Naive thymus-derived CD4-positive, alpha-beta T cell (primary cell): ENCODE results near the gene APOC1. TPM values are rescaled to one million over a fixed set of nuclear protein-coding genes. Genes with fewer than 3 reads are reported as not detected.
A peak's percentile ranks its signal among the peaks of the same experiment; 100 is the strongest.
"Not testable (repeated sequence)": the region's sequence is repeated elsewhere in the genome, so short reads cannot be mapped to it uniquely, and the experiment has no call there.

Source experiments
- ATAC-seq: fragments of 150-1000 bp; cut with Tn5 transposase; 2 replicates; pipeline ENCODE4 v1.10.0; 2021; ENCODE audit warnings: mild to moderate bottlenecking, moderate library complexity
- CTCF ChIA-PET: fragments of 350-600 bp; sonication (Branson Sonifier 250); formaldehyde crosslinking; loops from one replicate; lab custom pipeline; 2021; ENCODE audit warnings: antibody characterized with exemption; lab: Charles Lee
- POLR2A ChIA-PET: fragments of 350-600 bp; sonication (Branson Sonifier 250); formaldehyde crosslinking; loops from one replicate; lab custom pipeline; 2021; ENCODE audit warnings: antibody characterized with exemption, inconsistent platforms; lab: Charles Lee
- DNase-seq, 9 donors: peaks; one replicate each; pipeline versions ENCODE4 v3.0.0 to v3.0.0-alpha.2; 2020 to 2022; ENCODE audit warnings: mixed read lengths in 1 of 9
- H3K27ac ChIP-seq: one replicate; pipeline ENCODE4 v1.7.0; 2013; ENCODE audit warnings: mild to moderate bottlenecking, low read depth, low read length, moderate library complexity
- H3K27me3 ChIP-seq, 2 donors: one replicate each; pipeline ENCODE4 v1.7.0; 2013; ENCODE audit warnings: low read length in 2 of 2, mild to moderate bottlenecking in 2 of 2, moderate library complexity in 2 of 2; ENCODE audit not compliant: control insufficient read depth in 2 of 2, insufficient read depth in 2 of 2
- H3K36me3 ChIP-seq, 3 experiments: 1 replicate in 2 of 3; 2 replicates in 1 of 3; pipeline ENCODE4 v1.7.0; 2013; ENCODE audit warnings: low read length in 3 of 3, mild to moderate bottlenecking in 3 of 3, moderate library complexity in 1 of 3; ENCODE audit not compliant: insufficient read depth in 3 of 3, control insufficient read depth in 2 of 3
- H3K4me1 ChIP-seq, 2 donors: one replicate each; pipeline ENCODE4 v1.7.0; 2013; ENCODE audit warnings: low read length in 2 of 2, mild to moderate bottlenecking in 2 of 2, moderate library complexity in 1 of 2; ENCODE audit not compliant: control insufficient read depth in 2 of 2, insufficient read depth in 2 of 2
- H3K4me3 ChIP-seq: 2 replicates; pipeline ENCODE4 v1.7.0; 2013; ENCODE audit warnings: mild to moderate bottlenecking, low read length
- H3K9me3 ChIP-seq, 3 experiments: 1 replicate in 2 of 3; 2 replicates in 1 of 3; pipeline ENCODE4 v1.7.0; 2013; ENCODE audit warnings: low read length in 3 of 3; ENCODE audit not compliant: control insufficient read depth in 2 of 3
- H3K27ac Mint-ChIP-seq, 9 donors: one replicate each; pipeline ENCODE4 v1.8.0; 2020 to 2022; ENCODE audit warnings: mixed read lengths in 9 of 9, mild to moderate bottlenecking in 8 of 9, moderate library complexity in 5 of 9, inconsistent platforms in 2 of 9
- H3K27me3 Mint-ChIP-seq, 5 donors: one replicate each; pipeline ENCODE4 v1.8.0; 2021 to 2022; ENCODE audit warnings: mixed read lengths in 5 of 5, mild to moderate bottlenecking in 1 of 5
- H3K36me3 Mint-ChIP-seq, 5 donors: one replicate each; pipeline ENCODE4 v1.8.0; 2020 to 2022; ENCODE audit warnings: mixed read lengths in 5 of 5, mild to moderate bottlenecking in 3 of 5, inconsistent platforms in 1 of 5
- H3K4me1 Mint-ChIP-seq, 7 donors: one replicate each; pipeline ENCODE4 v1.8.0; 2020 to 2022; ENCODE audit warnings: mixed read lengths in 7 of 7, mild to moderate bottlenecking in 3 of 7, inconsistent platforms in 1 of 7
- H3K4me3 Mint-ChIP-seq, 10 donors: one replicate each; pipeline ENCODE4 v1.8.0; 2020 to 2022; ENCODE audit warnings: mild to moderate bottlenecking in 10 of 10, mixed read lengths in 10 of 10, moderate library complexity in 6 of 10, inconsistent platforms in 2 of 10
- H3K9me3 Mint-ChIP-seq, 11 donors: one replicate each; pipeline ENCODE4 v1.8.0; 2020 to 2022; ENCODE audit warnings: mixed read lengths in 11 of 11, mild to moderate bottlenecking in 4 of 11, inconsistent platforms in 1 of 11, moderate library complexity in 1 of 11
- intact Hi-C, 2 donors: fragments of 100-400 bp; cut with micrococcal nuclease; formaldehyde crosslinking; loops; one replicate each; pipeline ENCODE4 v1.15.1; 2023
- polyA plus RNA-seq, 2 donors: library from polyadenylated mRNA; unstranded; fragments of 300-500 nt; fragmentation: Illumina TruSeq; gene quantifications; one replicate each; pipeline ENCODE4 v1.2.3, GENCODE V29; 2021
- total RNA-seq, 6 experiments: library from RNA in 5 of 6; stranded (reverse) in 5 of 6; gene quantifications; 1 replicate in 5 of 6; 2 replicates in 1 of 6; pipeline ENCODE4 v1.2.3 and lab custom pipeline; 2021 to 2026

The APOC1 gene
- total and polyA plus RNA-seq, 7 experiments from 2014 or later: 1.7 to 5.2 TPM; not detected in 5

GRCh38 chr19:44888335-44888734, 26.1 kb upstream of the APOC1 start:
- H3K27me3 Mint-ChIP-seq, H3K27me3 ChIP-seq, CTCF ChIA-PET, ATAC-seq, POLR2A ChIA-PET, H3K9me3 Mint-ChIP-seq, H3K27ac ChIP-seq, H3K9me3 ChIP-seq, DNase-seq, intact Hi-C loops, H3K4me3 ChIP-seq: not testable (repeated sequence)
- H3K4me1 ChIP-seq: peaks cover 10 to 20% of the 10 kb centered on the region in 2 donors
- H3K36me3 ChIP-seq: peaks cover 0 to 12% (median 4%) of the 10 kb centered on the region in 3 experiments
- Mint-ChIP-seq H3K36me3 (peaks cover 0 to 13% (median 0%) of the 10 kb centered on the region in 5 donors), H3K4me1 (peaks cover 18 to 40% (median 32%) of the 10 kb centered on the region in 7 donors), H3K27ac (peak overlapping the region in 4 of 9 donors; percentile 32 to 47 (median 38)), H3K4me3 (peak overlapping the region in 2 of 10 donors; percentile 16 to 22)

- H3K36me3 Mint-ChIP-seq: peaks cover 0 to 18% (median 3%) of the 10 kb centered on the region in 5 donors
- POLR2A ChIA-PET: interaction anchor here (0.6 to 1.8 kb wide), 6 partner anchors 65 to 1368 kb away, joined by 3 to 12 read pairs (median 4); partner anchors contain the start of genes CLPTM1 and PPP1R37
- DNase-seq: no peak
Observed at GRCh38 chr19:44889830-44890365, 24.5 kb upstream of the APOC1 start.

DNA sequence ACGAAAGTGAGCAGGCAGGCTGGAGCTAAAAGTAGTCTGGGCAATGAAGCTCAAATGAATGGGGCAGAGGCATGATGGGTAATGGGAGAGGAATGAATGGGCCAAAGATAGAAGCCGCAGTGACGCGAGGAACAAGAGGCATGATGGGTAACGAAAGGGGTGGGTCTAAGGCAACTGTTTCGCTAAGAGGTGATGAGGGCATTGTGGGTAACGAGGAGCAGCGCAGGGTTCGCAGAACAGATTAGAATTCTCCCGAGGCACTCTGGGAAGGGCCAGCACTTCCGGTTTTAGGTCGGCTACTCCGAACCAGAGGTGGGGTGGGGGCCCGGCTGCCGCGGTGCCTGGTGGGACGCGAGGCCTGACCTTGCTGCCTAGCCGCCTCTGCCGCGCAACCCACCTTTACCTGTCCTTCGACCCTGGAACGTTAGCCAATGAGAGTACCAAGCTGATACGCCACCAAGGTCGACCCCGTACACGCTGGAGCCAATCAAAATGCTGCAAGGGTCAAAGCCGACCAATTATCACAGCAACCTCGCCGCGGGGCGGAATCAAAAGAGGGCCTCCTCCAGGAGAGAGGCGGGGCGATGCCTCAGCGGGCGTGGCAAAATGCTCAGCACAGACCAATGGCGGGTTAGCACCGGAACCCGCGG, 23.9 kb upstream of the APOC1 start:
- H3K4me3 Mint-ChIP-seq: peak overlapping the region; percentile 83 to 93 (median 89)
- Histone ChIP-seq H3K27ac (peak overlapping the region; percentile 84), H3K36me3 (peaks cover 0 to 33% (median 8%) of the 10 kb centered on the region in 3 experiments), H3K27me3 (no peaks in the 10 kb centered on the region), H3K9me3 (no peaks in the 10 kb centered on the region), H3K4me3 (peak overlapping the region; percentile 69), H3K4me1 (peaks cover 10 to 20% of the 10 kb centered on the region in 2 donors)
- H3K36me3 Mint-ChIP-seq: peaks cover 0 to 19% (median 3%) of the 10 kb centered on the region in 5 donors
- DNase-seq (peak; percentile 97 to 100 (median 100)), ATAC-seq (peak; percentile 86)
- H3K27ac Mint-ChIP-seq: peak overlapping the region; percentile 90 to 96 (median 94)
- H3K27me3 Mint-ChIP-seq: no peaks in the 10 kb centered on the region
- CTCF ChIA-PET: no interaction called here
- H3K9me3 Mint-ChIP-seq: peaks cover 0 to 5% (median 0%) of the 10 kb centered on the region in 11 donors
- intact Hi-C loops: loop anchor here (1.0 to 5.0 kb wide), 16 partner anchors 25 to 997 kb away; partner anchors contain the start of genes BLOC1S3 (in 2 of the 2), CLPTM1 (in 2 of the 2), TRAPPC6A (in 2 of the 2) and CLASRP (in 1 of the 2)
- peaks cover 18 to 44% (median 35%) of the 10 kb centered on the region in 7 donors for H3K4me1 Mint-ChIP-seq
- POLR2A ChIA-PET: interaction anchor here (0.6 to 1.8 kb wide), 4 partner anchors 64 to 1368 kb away, joined by 3 to 12 read pairs (median 7); partner anchors contain the start of genes CLPTM1 and PPP1R37

More at GRCh38 chr19:44889830-44890365, 24.5 kb upstream of the APOC1 start:
- peak overlapping the region; percentile 90 to 96 (median 94) for H3K27ac Mint-ChIP-seq
- no peaks in the 10 kb centered on the region for H3K9me3 ChIP-seq
- H3K9me3 Mint-ChIP-seq: peaks cover 0 to 5% (median 0%) of the 10 kb centered on the region in 11 donors
- H3K27me3 Mint-ChIP-seq: no peaks in the 10 kb centered on the region
- CTCF ChIA-PET: no interaction called here
- no peaks in the 10 kb centered on the region for H3K27me3 ChIP-seq
- peak overlapping the region; percentile 83 to 93 (median 89) for H3K4me3 Mint-ChIP-seq
- peaks cover 0 to 27% (median 8%) of the 10 kb centered on the region in 3 experiments for H3K36me3 ChIP-seq
- ATAC-seq: no peak
- H3K27ac ChIP-seq: peak overlapping the region; percentile 84
- H3K4me1 Mint-ChIP-seq: peaks cover 18 to 44% (median 33%) of the 10 kb centered on the region in 7 donors
- intact Hi-C loops: loop anchor here (1.0 to 5.0 kb wide), 16 partner anchors 25 to 997 kb away; partner anchors contain the start of genes BLOC1S3 (in 2 of the 2), CLPTM1 (in 2 of the 2), TRAPPC6A (in 2 of the 2) and CLASRP (in 1 of the 2)
- H3K4me1 ChIP-seq: peaks cover 10 to 20% of the 10 kb centered on the region in 2 donors
- peak overlapping the region; percentile 69 for H3K4me3 ChIP-seq

DNA sequence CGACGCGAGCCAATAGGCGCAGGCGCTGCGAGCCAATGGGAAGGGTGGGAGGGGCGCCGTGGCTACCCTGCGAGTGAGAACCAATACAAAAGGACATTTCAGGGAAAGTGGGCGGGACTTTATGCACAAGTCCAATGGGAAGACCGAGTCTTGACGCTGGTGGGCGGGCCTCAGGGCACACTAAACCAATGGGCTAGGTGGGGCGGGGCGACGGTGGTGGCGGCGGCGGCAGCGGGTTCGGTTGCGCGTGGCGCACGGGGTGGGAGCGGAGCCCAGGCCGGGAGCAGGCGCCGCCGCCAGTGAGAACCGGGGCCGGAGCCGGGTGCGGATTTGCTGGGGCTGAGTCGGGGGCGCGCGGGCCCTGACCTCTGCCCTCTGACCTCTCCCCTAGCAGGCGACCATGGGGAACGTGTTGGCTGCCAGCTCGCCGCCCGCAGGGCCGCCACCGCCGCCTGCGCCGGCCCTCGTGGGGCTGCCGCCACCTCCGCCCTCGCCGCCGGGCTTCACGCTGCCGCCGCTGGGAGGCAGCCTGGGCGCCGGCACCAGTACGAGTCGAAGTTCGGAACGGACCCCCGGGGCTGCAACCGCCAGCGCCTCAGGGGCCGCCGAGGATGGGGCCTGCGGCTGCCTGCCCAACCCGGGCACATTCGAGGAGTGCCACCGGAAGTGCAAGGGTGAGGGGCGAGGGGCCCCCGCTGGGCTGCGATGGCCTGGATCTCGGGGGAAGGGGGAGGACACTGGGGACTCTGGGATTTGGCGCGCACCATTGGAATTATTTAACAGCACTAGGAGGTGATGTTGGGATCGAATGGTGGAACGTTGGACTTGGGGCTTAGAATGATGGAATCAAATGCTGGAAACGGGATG, 23.2 kb upstream of the APOC1 start, which contains the start of gene TOMM40:
Gene TOMM40, plus strand, starts transcription at position 239 of the 867 bp plus-strand sequence. Its CDS starts 162 bp downstream, at position 401.
- ATAC-seq: no peak
- peaks cover 0 to 24% (median 5%) of the 10 kb centered on the region in 5 donors for H3K36me3 Mint-ChIP-seq
- peaks cover 10 to 20% of the 10 kb centered on the region in 2 donors for H3K4me1 ChIP-seq
- intact Hi-C loops: loop anchor here (2.0 to 5.0 kb wide), 7 partner anchors 46 to 996 kb away; partner anchors contain the start of genes BLOC1S3 (in 1 of the 2), CLASRP (in 1 of the 2), IRF2BP1 (in 1 of the 2) and PPP1R37 (in 1 of the 2)
- H3K27me3 Mint-ChIP-seq: no peaks in the 10 kb centered on the region
- H3K9me3 Mint-ChIP-seq: peaks cover 0 to 5% (median 0%) of the 10 kb centered on the region in 11 donors
- DNase-seq: peak in 3 of 9 donors; percentile 29 to 98 (median 92)
- H3K4me3 ChIP-seq: peak within 1 kb of the TSS; percentile 69
- H3K4me1 Mint-ChIP-seq: peaks cover 18 to 44% (median 35%) of the 10 kb centered on the region in 7 donors
- H3K27ac ChIP-seq: peak within 1 kb of the TSS; percentile 84
- H3K36me3 ChIP-seq: peaks cover 0 to 40% (median 13%) of the 10 kb centered on the region in 3 experiments
- H3K4me3 Mint-ChIP-seq: peak within 1 kb of the TSS; percentile 87 to 96 (median 90)
- peak within 1 kb of the TSS; percentile 90 to 96 (median 94) for H3K27ac Mint-ChIP-seq
- no peaks in the 10 kb centered on the region for H3K27me3 ChIP-seq
- POLR2A ChIA-PET: interaction anchor here (1.8 kb wide), 2 partner anchors 64 to 201 kb away, joined by 9 to 12 read pairs; partner anchors contain the start of genes CLPTM1 and PPP1R37
- CTCF ChIA-PET: no interaction called here
- H3K9me3 ChIP-seq: no peaks in the 10 kb centered on the region

- Mint-ChIP-seq H3K27me3 (no peaks in the 10 kb centered on the region), H3K27ac (peak overlapping the region in 7 of 9 donors; percentile 40 to 90 (median 81)), H3K9me3 (peaks cover 0 to 5% (median 0%) of the 10 kb centered on the region in 11 donors), H3K4me3 (peak overlapping the region; percentile 72 to 96 (median 88)), H3K36me3 (peaks cover 0 to 25% (median 5%) of the 10 kb centered on the region in 5 donors), H3K4me1 (peaks cover 18 to 44% (median 32%) of the 10 kb centered on the region in 7 donors)
- no peak for ATAC-seq
- H3K27me3 ChIP-seq: no peaks in the 10 kb centered on the region
- H3K27ac ChIP-seq: no peak overlapping the region
- CTCF ChIA-PET: no interaction called here
- no peak for DNase-seq
- intact Hi-C loops: loop anchor here in 1 of 2 donors (5.0 kb wide), 2 partner anchors 201 to 994 kb away; partner anchors contain the start of gene IRF2BP1
- peaks cover 0 to 57% (median 18%) of the 10 kb centered on the region in 3 experiments for H3K36me3 ChIP-seq
- peaks cover 10 to 20% of the 10 kb centered on the region in 2 donors for H3K4me1 ChIP-seq
- no peaks in the 10 kb centered on the region for H3K9me3 ChIP-seq
- H3K4me3 ChIP-seq: no peak overlapping the region
- POLR2A ChIA-PET: no interaction called here
Observed at GRCh38 chr19:44892932-44893331, 21.5 kb upstream of the APOC1 start.
